Uterus (tissue), 2 donors: ENCODE measurements around the gene STK33.

Source experiments
- POLR2A ChIP-seq, 2 donors: fragments of 450-650 bp; IDR thresholded peaks; one replicate each; pipeline ENCODE4 v1.6.1; 2016; ENCODE audit warnings: antibody characterized with exemption in 2 of 2, mild to moderate bottlenecking in 1 of 2, moderate library complexity in 1 of 2
- TF ChIP-seq, protein P1 (sequence below), 4 experiments: fragments of 200-600 bp in 2 of 4; fragments of 450-650 bp in 2 of 4; sonication (generic) in 2 of 4; IDR thresholded peaks; one replicate each; pipeline ENCODE4 v1.5.1; 2016 to 2019; ENCODE audit warnings: antibody characterized with exemption in 4 of 4, mild to moderate bottlenecking in 2 of 4, moderate library complexity in 1 of 4

DNA sequence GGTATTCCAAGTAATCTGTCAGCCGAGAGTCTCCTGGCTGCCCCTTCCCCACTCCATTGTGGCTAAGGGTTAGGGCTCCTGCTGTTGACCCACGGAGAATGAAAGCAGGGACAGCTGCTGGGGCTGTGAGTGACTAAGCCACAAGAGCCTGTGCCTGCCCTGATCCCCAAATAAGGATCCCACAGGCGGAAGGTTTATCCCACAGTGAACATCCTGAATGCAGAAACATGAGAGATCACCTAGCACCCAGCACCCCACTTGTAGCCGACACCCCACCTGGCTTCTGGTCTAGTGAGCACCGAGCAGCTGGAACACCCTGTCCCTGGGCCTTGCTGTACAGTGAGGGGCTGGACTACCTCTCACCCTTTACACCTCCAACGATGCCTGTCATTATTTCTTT lies 212.7 kb downstream of the STK33 start:
- TF ChIP-seq, protein P1, sequence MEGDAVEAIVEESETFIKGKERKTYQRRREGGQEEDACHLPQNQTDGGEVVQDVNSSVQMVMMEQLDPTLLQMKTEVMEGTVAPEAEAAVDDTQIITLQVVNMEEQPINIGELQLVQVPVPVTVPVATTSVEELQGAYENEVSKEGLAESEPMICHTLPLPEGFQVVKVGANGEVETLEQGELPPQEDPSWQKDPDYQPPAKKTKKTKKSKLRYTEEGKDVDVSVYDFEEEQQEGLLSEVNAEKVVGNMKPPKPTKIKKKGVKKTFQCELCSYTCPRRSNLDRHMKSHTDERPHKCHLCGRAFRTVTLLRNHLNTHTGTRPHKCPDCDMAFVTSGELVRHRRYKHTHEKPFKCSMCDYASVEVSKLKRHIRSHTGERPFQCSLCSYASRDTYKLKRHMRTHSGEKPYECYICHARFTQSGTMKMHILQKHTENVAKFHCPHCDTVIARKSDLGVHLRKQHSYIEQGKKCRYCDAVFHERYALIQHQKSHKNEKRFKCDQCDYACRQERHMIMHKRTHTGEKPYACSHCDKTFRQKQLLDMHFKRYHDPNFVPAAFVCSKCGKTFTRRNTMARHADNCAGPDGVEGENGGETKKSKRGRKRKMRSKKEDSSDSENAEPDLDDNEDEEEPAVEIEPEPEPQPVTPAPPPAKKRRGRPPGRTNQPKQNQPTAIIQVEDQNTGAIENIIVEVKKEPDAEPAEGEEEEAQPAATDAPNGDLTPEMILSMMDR (IDR thresholded peaks at IDR 0.05), result no peak
- no peak for TF ChIP-seq POLR2A (IDR thresholded peaks at IDR 0.05)
